GM18505 (cell line): Measurements from ENCODE around the gene ENOPH1.

Source experiments
- ATAC-seq: cut with Tn5 transposase; IDR thresholded peaks from one replicate; pipeline ENCODE4 v1.9.1; 2021; ENCODE audit not compliant: unreplicated experiment
- POLR2A ChIP-seq: IDR thresholded peaks from 4 replicates; pipeline ENCODE4 v1.6.1; 2011; ENCODE audit warnings: borderline replicate concordance; ENCODE audit not compliant: insufficient read depth, insufficient read length; ENCODE audit errors: extremely low read depth

Gene ENOPH1

GRCh38 chr4:82419451-82419850, 10.9 kb upstream of the ENOPH1 start:
- no peak for TF ChIP-seq POLR2A
- no peak for ATAC-seq

DNA sequence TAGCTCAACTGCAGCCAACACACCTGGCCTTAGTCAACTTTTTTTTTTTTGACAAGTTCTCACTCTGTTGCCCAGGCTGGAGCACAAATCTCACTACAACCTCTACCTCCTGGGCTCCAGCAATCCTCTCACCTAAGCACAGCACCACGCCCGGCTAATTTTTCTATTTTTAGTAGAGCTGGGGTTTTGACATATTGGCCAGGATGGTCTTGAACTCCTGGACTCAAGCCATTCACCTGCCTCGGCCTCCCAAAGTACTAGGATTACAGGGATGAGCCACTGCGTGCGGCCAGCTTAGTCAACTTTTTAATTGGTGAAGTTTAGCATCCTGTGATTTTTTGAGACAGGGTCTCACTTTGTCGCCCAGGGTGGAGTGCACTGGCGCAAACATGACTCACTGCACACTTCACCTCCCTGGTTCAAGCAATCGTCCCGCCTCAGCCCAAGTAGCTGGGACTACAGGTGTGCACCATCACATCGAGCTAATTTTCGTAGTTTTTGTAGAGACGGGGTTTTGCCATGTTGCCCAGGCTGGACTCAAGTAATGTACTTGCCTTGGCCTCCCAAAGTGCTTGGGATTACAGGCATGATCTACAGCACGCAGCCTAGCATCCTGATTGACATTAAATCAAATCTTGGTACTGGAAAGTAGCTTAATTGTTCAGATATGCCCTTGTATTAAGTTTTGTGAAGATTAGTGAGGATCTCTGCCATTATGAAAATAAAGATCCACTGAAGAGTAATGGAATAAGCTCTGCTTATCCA, 8.4 kb upstream of the ENOPH1 start:
- TF ChIP-seq POLR2A: peak; percentile 62
- no peak for ATAC-seq

GRCh38 chr4:82422616-82423015, 7.8 kb upstream of the ENOPH1 start:
- no peak for TF ChIP-seq POLR2A
- no peak for ATAC-seq

DNA sequence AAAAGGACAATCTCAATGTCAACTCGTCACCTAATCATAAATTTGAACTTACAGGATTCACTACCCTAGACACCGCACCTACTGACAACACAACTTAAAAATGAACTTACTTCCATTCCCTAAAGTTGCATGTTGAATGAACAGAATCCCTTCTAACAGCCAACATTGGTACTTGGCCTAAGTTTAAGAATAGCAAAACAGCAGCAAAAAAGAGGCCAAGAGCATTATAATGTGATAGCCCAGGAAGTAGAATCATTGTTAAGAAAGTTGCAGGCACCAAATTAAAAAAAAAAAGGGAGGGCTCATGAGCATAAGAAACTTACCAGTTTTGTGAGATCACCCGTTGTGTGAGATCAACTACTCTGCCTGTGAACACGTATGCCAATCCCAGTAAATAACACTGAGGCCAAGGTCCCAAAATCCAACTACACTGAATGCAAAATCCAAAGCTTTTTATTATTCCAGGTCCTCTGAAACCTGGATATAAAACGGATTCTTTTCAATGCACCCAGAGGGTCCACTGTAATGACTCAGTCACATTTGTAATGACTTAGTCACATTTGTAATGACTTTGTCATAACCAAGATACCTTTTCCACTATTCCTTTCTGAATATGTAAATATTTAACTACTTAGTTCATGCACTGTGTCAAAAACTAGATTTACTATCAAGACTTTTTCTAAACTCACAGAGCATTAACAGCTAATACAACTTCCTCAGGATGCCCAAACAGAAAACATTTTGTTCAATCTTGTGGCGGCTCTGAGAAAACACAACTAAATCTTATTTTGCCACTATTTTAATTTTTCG, 6.9 kb upstream of the ENOPH1 start:
- ATAC-seq: no peak
- TF ChIP-seq POLR2A: peak; percentile 43

GRCh38 chr4:82425478-82425877, 4.9 kb upstream of the ENOPH1 start:
- ATAC-seq: no peak
- TF ChIP-seq POLR2A: no peak

DNA sequence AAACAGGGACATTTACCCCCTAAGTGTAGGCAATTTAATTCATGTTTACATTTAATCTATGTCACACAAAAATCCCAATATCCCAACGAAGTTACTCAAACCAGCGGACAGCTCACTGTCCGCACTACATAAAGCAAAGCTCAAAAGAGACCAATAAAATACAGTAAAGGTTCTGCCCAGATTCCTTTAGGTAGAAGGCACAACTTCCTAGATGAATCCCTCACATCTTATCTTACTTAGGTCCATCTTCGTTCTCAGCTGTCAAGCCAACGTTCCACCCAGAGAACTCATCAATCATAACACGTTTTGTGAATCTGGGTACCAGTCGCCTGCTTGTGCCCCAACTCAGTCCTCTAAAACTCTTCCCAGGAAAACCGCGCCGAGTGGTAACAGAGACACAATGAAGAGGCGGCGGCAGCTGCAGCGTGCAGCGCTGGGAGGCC, 1.8 kb upstream of the ENOPH1 start:
- ATAC-seq: no peak
- TF ChIP-seq POLR2A: no peak

DNA sequence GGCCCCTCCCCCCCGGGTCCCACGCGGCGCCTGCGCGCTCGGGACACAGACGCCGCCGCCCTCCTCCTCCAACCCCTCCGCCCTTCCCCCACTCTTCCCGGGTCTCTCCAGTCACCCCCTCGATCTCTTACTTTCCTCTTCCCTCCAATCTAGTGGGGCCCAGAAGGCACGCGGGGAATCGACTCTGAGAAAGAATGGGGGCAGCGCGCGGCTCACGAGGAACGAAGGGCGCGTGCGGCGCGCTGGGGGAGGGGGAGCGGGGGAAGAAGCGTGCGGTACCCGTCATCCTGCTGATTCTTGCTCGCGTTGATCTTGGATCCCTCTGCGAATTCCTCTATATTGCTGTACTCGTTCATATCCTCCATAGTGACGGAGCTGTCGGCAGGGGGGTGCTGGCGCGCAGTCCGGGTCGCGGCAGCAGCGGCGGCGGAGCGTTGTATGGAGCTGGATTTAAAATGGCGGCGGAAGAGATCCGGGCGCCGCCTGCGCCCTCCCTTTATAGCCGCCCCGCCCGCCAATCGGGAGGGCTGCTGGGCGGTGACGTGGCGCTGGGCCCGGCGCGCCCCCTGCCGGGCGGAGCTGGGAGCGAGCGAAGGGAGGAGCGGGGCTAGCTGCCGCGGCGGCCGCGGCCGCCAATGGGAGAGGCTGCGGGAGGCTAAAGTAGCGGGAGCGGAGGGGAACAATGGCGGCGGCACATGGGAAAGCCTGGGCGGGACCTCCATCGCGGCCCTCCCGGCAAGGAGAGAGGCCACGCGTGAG, 1.2 kb upstream of the ENOPH1 start:
- peak; percentile 54 for ATAC-seq
- peak; percentile 95 for TF ChIP-seq POLR2A

DNA sequence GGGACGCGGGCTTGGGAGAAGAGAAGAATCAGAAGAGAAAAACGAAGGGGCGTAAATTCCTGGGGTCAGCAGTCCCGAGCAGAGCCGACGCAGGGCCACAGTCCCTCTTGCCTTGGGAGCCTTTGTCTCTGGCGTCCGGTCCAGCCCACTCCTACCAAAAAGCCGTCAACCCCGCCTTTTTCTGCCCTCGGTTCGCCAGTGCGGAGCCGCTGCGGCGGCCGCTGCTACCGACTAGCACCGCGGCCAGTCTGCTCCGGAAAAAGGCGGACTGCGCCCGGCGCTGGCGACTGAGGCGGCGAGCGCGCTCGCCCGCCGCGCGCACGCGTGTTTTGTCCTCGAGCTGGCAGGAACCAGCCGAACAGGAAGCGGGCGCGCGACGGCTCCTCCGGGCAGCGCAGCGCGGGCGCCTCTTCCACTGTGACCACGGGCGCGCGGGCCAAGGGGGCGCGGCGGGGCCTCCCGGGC, 630 bp upstream of the ENOPH1 start:
- TF ChIP-seq POLR2A: peak; percentile 70
- ATAC-seq: peak; percentile 19

DNA sequence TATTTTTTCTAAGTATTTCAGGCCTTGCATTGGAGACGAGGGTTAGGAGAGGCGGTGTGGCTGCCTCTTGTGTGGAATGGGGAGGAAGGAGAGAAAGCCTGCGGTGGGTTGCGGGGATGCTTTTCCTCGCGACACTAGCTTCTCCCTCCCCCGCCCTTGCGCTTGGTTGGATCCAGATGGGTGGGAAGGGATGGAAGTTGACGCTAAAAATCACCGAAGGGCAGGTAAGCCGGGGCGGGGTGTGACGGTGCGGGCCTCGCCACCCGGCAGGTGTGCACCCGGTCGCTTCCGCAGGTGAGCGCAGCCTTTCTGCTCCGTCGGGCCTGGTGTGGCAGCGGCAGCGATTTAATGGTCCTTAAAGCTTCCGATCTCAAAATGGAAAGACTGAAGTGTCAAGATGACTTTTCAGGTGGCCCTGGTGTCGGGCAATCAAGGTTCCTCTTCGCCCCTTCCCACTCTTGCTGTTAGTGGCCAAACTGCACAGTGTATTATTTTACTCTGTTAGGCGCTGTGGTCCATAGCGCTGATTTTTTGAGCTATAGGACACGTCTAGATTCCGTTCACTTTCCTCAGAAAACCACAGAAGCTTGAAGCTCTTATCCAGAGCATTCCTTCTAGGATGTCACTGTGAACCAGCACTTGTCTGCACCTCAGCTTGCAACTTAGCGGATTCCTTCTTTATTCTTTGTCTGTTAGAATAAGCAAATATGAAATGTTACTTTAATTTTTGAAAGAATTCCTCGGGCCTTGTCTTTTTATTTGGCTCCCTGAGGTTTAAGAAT, 765 bp downstream of the ENOPH1 start:
- TF ChIP-seq POLR2A: no peak
- no peak for ATAC-seq

- TF ChIP-seq POLR2A: no peak
- no peak for ATAC-seq
Observed at GRCh38 chr4:82431831-82432230, 1.4 kb downstream of the ENOPH1 start.

DNA sequence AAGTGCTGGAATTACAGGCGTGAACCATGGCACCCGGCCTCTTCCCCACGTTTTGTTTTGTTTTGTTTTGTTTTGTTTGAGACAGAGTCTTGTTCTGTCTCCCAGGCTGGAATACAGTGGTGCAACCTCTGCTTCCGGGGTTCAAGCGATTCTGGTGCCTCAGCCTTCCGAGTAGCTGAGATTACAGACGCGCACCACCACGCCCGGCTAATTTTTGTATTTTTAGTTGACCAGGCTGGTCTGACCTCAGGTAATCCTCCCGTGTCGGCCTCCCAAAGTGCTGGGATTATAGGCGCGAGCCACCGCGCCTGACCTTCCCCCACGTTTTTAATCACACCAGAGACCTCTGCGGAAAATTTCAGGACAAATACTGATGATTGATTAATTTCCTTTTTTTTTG, 2.2 kb downstream of the ENOPH1 start:
- no peak for TF ChIP-seq POLR2A
- ATAC-seq: no peak

DNA sequence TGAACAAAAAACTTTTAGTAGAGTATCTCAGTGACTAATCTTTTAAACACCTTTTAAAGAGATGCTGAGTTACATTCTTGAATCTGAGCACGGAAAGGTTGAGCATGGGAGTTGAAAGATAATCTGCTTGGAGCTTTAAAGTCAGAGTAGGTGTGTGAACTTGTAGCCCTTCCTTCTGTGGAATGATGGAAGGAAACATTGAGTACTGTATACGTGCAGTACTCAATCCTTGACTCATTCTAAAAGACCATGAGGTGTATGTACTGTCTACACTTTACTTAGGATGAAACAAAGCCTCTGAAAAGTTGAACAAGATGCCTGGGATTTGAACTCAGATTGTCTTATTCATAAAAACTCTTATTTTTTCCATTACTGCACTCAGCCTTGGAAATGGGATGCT, 3.4 kb downstream of the ENOPH1 start:
- no peak for ATAC-seq
- no peak for TF ChIP-seq POLR2A
